Adrenal gland (tissue), 5 donors: Measurements from ENCODE around the gene ZNF692.

Experiments
- CTCF ChIP-seq, 6 experiments: fragments of 450-650 bp in 4 of 6; fragments of 200-600 bp in 2 of 6; sonication (generic) in 1 of 6; IDR thresholded peaks; 1 replicate in 5 of 6; 2 replicates in 1 of 6; pipeline versions ENCODE4 v1.5.1 to v1.8.0; 2016 to 2021; ENCODE audit warnings: antibody characterized with exemption in 6 of 6, mild to moderate bottlenecking in 2 of 6, moderate library complexity in 1 of 6
- POLR2A ChIP-seq, 2 donors: fragments of 450-650 bp; IDR thresholded peaks; one replicate each; pipeline ENCODE4 v1.6.1; 2017; ENCODE audit warnings: antibody characterized with exemption in 2 of 2, mild to moderate bottlenecking in 2 of 2, moderate library complexity in 1 of 2
- donor health status: DM: no; HTN: no; CAD: no.

- TF ChIP-seq CTCF (IDR thresholded peaks at IDR 0.05) (peak in 4 of 6 experiments; percentile 14 to 53 (median 42)), POLR2A (IDR thresholded peaks at IDR 0.05) (no peak)
Measured at GRCh38 chr1:248858096-248858890, 592 bp downstream of the ZNF692 start.
